T-cell (primary cell): ENCODE data around the gene PAX6. TPM values are rescaled to one million over a fixed set of nuclear protein-coding genes. Genes with fewer than 3 reads are reported as not detected.
"Not testable (repeated sequence)": the region's sequence is repeated elsewhere in the genome, so short reads cannot be mapped to it uniquely, and the experiment has no call there.

Source experiments
- ATAC-seq, 4 experiments: fragments of 200-7000 bp in 3 of 4; fragments of 150-1000 bp in 1 of 4; cut with Tn5 transposase; replicated peaks in 1 of 4; 1 replicate in 3 of 4; 2 replicates in 1 of 4; pipeline ENCODE4 v1.10.0; 2021; ENCODE audit warnings: moderate library complexity in 3 of 4, mild to moderate bottlenecking in 2 of 4, moderate number of reproducible peaks in 1 of 4
- CTCF ChIA-PET, 2 donors: fragments of 300-600 bp; sonication (Branson Sonifier 250); formaldehyde crosslinking; loops; one replicate each; lab custom pipeline; 2022; ENCODE audit warnings: antibody characterized with exemption in 2 of 2; lab: Charles Lee
- POLR2A ChIA-PET, 2 donors: fragments of 300-600 bp; sonication (Branson Sonifier 250); formaldehyde crosslinking; loops; one replicate each; lab custom pipeline; 2022; ENCODE audit warnings: antibody characterized with exemption in 2 of 2; lab: Charles Lee
- DNase-seq, 35 experiments: peaks; one replicate each; pipeline versions ENCODE4 v3.0.0 to v3.0.0-alpha.2; 2013 to 2023
- H3K27ac ChIP-seq: one replicate; pipeline ENCODE4 v1.5.1; 2013; ENCODE audit warnings: low read length
- H3K27me3 ChIP-seq, 2 experiments: replicated peaks in 1 of 2; 1 replicate in 1 of 2; 2 replicates in 1 of 2; pipeline versions ENCODE4 v1.6.1 to v1.7.0; 2013; ENCODE audit warnings: low read length in 1 of 2, mixed read lengths in 1 of 2; ENCODE audit not compliant: control insufficient read depth in 2 of 2, insufficient read depth in 2 of 2; ENCODE audit errors: extremely low read depth in 1 of 2
- H3K36me3 ChIP-seq, 2 donors: 1 replicate in 1 of 2; 2 replicates in 1 of 2; pipeline versions ENCODE4 v1.6.1 to v1.7.0; 2013; ENCODE audit warnings: low read length in 1 of 2; ENCODE audit not compliant: control insufficient read depth in 2 of 2, insufficient read depth in 1 of 2; ENCODE audit errors: extremely low read depth in 1 of 2
- H3K4me1 ChIP-seq, 2 experiments: 1 replicate in 1 of 2; 2 replicates in 1 of 2; pipeline versions ENCODE4 v1.6.1 to v1.7.0; 2013; ENCODE audit warnings: low read length in 2 of 2, mixed read lengths in 1 of 2; ENCODE audit not compliant: insufficient read depth in 2 of 2, control insufficient read depth in 1 of 2; ENCODE audit errors: extremely low read depth in 1 of 2
- H3K4me3 ChIP-seq, 2 donors: 1 replicate in 1 of 2; 2 replicates in 1 of 2; pipeline versions ENCODE4 v1.5.1 to v1.7.0; 2013; ENCODE audit warnings: mild to moderate bottlenecking in 2 of 2, low read length in 1 of 2, moderate library complexity in 1 of 2; ENCODE audit not compliant: control insufficient read depth in 1 of 2; ENCODE audit errors: extremely low read depth in 1 of 2
- H3K9me3 ChIP-seq: 2 replicates; pipeline ENCODE4 v1.7.0; 2013
- H3K27ac Mint-ChIP-seq, 2 donors: one replicate each; pipeline ENCODE4 v1.8.0; 2020 to 2021; ENCODE audit warnings: mild to moderate bottlenecking in 2 of 2, mixed read lengths in 2 of 2
- H3K27me3 Mint-ChIP-seq, 2 donors: one replicate each; pipeline ENCODE4 v1.8.0; 2021 to 2022; ENCODE audit warnings: mixed read lengths in 2 of 2
- H3K36me3 Mint-ChIP-seq: one replicate; pipeline ENCODE4 v1.8.0; 2021; ENCODE audit warnings: mixed read lengths
- H3K4me1 Mint-ChIP-seq, 3 donors: one replicate each; pipeline ENCODE4 v1.8.0; 2020 to 2022; ENCODE audit warnings: mixed read lengths in 3 of 3, mild to moderate bottlenecking in 1 of 3
- H3K4me3 Mint-ChIP-seq, 3 donors: one replicate each; pipeline ENCODE4 v1.8.0; 2020 to 2022; ENCODE audit warnings: mild to moderate bottlenecking in 3 of 3, mixed read lengths in 3 of 3, moderate library complexity in 3 of 3
- H3K9me3 Mint-ChIP-seq, 3 donors: one replicate each; pipeline ENCODE4 v1.8.0; 2020 to 2022; ENCODE audit warnings: mixed read lengths in 3 of 3
- WGBS: methylation state at CpG from one replicate; pipeline ENCODE4 v1.1.5; 2013; ENCODE audit warnings: missing lambda C conversion rate; ENCODE audit not compliant: insufficient coverage; 5-methylcytosine and 5-hydroxymethylcytosine counted together
- total RNA-seq, 35 experiments: library from RNA in 6 of 35; stranded (reverse) in 6 of 35; fragments of 120-200 nt in 1 of 35; gene quantifications; one replicate each; pipeline versions ENCODE4 v1.2.1 to v1.2.4 and lab custom pipeline; 2013 to 2026

PAX6 gene
- total RNA-seq, 5 donors from 2014 or later (not counting 1 experiment from before 2014, with no cell fraction given) = not detected

DNA sequence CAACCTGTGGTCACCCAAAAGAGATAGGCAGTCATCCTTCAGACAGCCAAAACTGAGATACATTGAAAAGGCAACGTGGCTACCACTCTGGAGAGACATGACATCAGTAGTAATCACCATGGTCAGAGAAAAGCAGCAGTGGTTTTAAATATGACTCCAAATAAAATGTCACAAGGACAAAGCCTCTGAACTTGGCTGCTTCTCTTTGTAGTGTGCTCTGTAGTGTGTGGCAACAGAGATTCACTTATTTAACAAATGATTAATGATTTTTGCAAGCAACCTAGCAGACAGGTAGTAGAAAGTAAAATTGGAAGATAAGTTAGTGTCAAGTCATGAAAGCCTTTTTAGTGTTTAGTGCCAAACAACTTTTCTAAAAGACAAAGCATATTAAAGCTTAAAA lies 63.5 kb downstream of the PAX6 start:
- no peaks in the 10 kb centered on the region for H3K4me1 ChIP-seq
- Mint-ChIP-seq H3K27ac (no peak overlapping the region), H3K27me3 (no peaks in the 10 kb centered on the region), H3K9me3 (peaks cover 0 to 9% (median 7%) of the 10 kb centered on the region in 3 donors), H3K4me3 (no peak overlapping the region), H3K4me1 (no peaks in the 10 kb centered on the region), H3K36me3 (peaks cover 4% of the 10 kb centered on the region)
- ChIA-PET POLR2A (no interaction called here), CTCF (no interaction called here)
- no peak for DNase-seq
- no peaks in the 10 kb centered on the region for H3K9me3 ChIP-seq
- no peak overlapping the region for H3K27ac ChIP-seq
- no peak for ATAC-seq
- WGBS = 60% methylated on average over 1 of the region's 1 CpG
- no peaks in the 10 kb centered on the region for H3K27me3 ChIP-seq
- H3K36me3 ChIP-seq = no peaks in the 10 kb centered on the region
- no peak overlapping the region for H3K4me3 ChIP-seq

DNA sequence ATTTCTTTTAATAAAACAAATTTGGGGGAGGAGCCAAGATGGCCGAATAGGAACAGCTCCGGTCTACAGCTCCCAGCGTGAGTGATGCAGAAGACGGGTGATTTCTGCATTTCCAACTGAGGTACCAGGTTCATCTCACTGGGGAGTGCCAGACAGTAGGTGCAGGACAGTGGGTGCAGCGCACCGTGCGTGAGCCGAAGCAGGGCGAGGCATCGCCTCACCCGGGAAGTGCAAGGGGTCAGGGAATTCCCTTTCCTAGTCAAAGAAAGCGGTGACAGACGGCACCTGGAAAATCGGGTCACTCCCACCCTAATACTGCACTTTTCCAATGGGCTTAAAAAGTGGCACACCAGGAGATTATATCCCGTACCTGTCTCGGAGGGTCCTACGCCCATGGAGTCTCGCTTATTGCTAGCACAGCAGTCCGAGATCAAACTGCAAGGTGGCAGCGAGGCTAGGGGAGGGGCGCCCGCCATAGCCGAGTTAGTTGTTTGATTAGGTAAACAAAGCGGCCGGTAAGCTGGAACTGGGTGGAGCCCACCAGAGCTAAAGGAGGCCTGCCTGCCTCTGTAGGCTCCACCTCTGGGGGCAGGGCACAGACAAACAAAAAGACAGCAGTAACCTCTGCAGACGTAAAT lies 70.3 kb downstream of the PAX6 start:
- DNase-seq, H3K36me3 ChIP-seq, CTCF ChIA-PET, H3K27me3 ChIP-seq, POLR2A ChIA-PET, H3K27ac ChIP-seq, H3K27me3 Mint-ChIP-seq, H3K27ac Mint-ChIP-seq, ATAC-seq, H3K4me1 ChIP-seq, H3K9me3 ChIP-seq, H3K4me1 Mint-ChIP-seq, H3K4me3 Mint-ChIP-seq, H3K4me3 ChIP-seq: not testable (repeated sequence)
- Mint-ChIP-seq H3K9me3 (peaks cover 7 to 29% (median 15%) of the 10 kb centered on the region in 3 donors), H3K36me3 (peaks cover 25% of the 10 kb centered on the region)
- WGBS = 97% methylated on average over 14 of the region's 26 CpGs

DNA sequence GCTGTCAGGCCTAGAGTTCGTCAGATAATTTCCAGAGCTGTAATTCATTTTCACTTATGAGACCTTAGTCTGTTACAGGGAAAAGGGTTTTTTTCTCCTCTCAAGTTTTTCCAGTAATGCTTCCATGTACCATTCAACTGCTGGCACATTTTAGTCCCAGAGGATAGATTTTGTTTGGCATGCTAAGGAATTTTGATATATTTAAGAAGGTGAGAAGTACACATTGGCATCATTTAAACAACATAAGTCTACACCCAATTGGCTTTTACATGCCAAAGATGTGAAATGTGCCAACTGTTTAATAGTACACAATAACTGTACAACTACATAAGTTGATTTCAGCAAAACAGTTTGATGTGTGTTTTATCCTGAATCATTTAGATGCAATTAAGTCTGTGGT lies 71.0 kb downstream of the PAX6 start:
- CTCF ChIA-PET = no interaction called here

More for the DNA sequence above, 71.0 kb downstream of the PAX6 start:
- H3K27me3 Mint-ChIP-seq = no peaks in the 10 kb centered on the region
- H3K4me1 ChIP-seq = no peaks in the 10 kb centered on the region
- H3K9me3 ChIP-seq = peaks cover 6% of the 10 kb centered on the region
- H3K36me3 Mint-ChIP-seq = peaks cover 28% of the 10 kb centered on the region
- H3K27me3 ChIP-seq = no peaks in the 10 kb centered on the region
- no peaks in the 10 kb centered on the region for H3K36me3 ChIP-seq
- WGBS = no CpG with 5 or more reads among the region's 1 CpG
- peaks cover 7 to 31% (median 16%) of the 10 kb centered on the region in 3 donors for H3K9me3 Mint-ChIP-seq
- no peak overlapping the region for H3K27ac ChIP-seq
- ATAC-seq (no peak), DNase-seq (no peak)
- POLR2A ChIA-PET = no interaction called here
- H3K4me3 Mint-ChIP-seq = no peak overlapping the region
- H3K4me3 ChIP-seq = no peak overlapping the region
- no peak overlapping the region for H3K27ac Mint-ChIP-seq
- no peaks in the 10 kb centered on the region for H3K4me1 Mint-ChIP-seq
